ENCODE data around the gene SHISA2.
A peak's percentile ranks its signal among the peaks of the same experiment; 100 is the strongest.
"Not testable (repeated sequence)": the region's sequence is repeated elsewhere in the genome, so short reads cannot be mapped to it uniquely, and the experiment has no call there.

The SHISA2 gene

GRCh38 chr13:26051657-26052311 lies at the start of gene SHISA2:
SHISA2 (minus strand) TSS chr13:26052016; CDS start chr13:26050975, 1,041 bp downstream.
- DNase-seq = peak; percentile 90

GRCh38 chr13:26095846-26096610 lies 44.2 kb upstream of the SHISA2 start:
- no peak for DNase-seq

DNA sequence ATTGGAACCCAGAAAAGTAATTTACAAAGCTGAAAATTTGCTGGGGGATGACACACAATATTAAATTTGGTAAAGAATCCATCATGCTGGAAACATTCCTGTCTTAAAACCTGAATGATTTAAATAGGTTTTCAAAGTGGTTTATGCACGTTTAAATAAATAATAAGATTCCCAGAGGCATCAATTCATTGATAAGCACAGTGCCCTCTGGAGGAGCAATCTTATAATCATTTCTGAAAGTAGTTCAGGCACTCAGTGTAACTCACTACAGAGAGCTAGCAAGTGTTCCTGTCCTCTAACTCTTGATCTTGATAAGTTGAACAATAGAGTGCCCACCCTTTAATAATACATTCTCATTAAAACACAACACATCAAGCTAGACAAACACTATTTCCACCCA lies 43.5 kb upstream of the SHISA2 start:
- peak; percentile 45 for DNase-seq

- DNase-seq = not testable (repeated sequence)
Measured at GRCh38 chr13:26076821-26077220, 25.0 kb upstream of the SHISA2 start.

- DNase-seq = peak; percentile 35
Measured at GRCh38 chr13:26075498-26075897, 23.7 kb upstream of the SHISA2 start.

DNA sequence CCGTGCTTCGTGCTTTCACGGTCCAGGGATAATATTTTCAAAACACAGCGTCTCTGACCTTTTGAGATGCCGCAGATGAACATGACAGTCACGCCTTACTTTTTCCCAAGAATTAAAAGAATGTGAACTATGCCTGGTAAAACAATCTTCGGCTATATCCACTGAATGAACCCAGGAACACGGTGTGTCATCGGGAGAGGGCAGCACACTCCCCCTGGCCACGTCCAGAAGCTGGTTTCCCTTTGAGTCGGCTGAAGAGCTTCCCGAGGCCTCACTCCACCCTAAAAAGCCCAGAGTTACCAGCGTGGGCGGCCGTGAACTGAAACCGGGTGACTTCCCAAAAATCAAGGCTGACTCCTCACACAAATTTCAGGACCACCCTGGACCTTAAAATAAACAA lies 22.9 kb upstream of the SHISA2 start:
- no peak for DNase-seq

DNA sequence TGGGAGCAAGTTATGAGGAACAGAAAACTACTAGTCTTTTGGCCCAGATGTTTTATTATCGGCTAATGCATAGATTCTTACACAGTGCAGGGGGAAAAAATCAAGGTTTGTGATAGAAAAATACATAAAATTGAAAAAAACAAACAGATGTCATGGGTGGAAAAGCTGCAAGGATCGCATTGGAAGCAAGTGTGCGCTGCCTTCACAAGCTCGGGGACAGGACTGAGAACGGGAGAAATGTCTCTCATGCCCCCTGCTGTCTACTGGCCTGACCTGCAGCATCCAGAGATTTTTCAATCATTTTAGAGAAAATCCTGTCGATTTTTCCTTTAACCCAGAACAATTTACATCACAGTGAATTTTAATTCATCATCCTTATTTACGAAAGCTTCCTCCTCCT lies 20.5 kb upstream of the SHISA2 start:
- not testable (repeated sequence) for DNase-seq

- no peak for DNase-seq
Measured at GRCh38 chr13:26071691-26072090, 19.9 kb upstream of the SHISA2 start.

DNA sequence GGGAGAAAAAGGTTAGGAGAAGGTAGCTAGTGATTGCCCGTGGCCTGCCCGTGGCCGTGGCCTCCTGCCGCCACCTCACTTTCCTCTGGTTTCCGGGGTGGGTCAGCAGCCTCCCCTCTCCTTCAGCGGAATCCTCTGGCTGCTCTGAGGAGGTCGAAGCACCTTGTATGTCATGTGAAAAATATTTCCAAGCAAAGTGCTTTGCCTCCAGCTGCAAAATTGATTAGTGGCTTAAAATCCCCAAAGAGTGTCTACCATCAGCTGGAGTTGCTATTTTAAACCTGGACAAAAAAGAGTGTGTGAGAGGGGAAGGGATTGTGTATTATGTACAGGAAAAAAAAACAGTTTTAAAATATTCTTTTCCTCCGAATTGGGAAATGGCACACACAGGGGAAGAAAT lies 17.8 kb upstream of the SHISA2 start:
- DNase-seq = not testable (repeated sequence)

- not testable (repeated sequence) for DNase-seq
Measured at GRCh38 chr13:26068372-26068771, 16.6 kb upstream of the SHISA2 start.

DNA sequence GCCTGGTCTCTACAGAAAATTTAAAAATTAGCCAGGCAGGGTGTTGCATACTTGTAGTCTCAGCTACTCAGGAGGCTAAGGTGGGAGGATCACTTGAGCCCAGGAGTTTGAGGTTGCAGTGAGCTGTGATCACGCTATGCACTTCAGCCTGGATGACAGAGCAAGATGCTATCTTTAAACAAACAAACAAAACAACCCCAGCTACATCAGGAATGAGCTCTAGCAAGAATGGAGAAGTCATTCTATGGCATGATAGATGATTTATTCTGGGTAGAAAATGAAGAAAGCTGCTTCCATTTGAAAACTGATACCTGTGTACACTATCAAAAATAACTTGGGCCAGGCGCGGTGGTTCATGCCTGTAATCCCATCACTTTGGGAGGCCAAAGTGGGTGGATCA lies 15.8 kb upstream of the SHISA2 start:
- DNase-seq = no peak

DNA sequence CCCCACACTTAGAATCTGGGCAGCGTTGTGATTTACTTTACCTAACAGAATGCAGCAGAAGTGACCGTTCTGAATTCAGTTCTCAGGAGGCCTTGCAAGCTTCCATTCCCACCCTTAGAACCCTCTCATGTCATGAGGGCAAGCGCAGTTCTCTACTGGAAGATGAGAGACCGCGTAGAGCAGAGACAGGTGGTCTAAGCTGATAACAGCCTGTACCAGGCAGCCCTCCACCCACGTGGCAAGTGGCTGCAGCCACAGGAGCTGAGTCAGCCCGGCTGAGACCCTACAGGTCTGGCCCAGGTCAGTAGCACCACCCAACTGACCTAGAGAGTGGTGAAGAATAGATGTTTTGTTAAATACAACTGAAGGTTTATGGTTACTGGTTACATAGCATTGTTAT lies 14.7 kb upstream of the SHISA2 start:
- DNase-seq = peak; percentile 23

- peak; percentile 85 for DNase-seq
Measured at GRCh38 chr13:26062853-26063444, 11.1 kb upstream of the SHISA2 start.

DNA sequence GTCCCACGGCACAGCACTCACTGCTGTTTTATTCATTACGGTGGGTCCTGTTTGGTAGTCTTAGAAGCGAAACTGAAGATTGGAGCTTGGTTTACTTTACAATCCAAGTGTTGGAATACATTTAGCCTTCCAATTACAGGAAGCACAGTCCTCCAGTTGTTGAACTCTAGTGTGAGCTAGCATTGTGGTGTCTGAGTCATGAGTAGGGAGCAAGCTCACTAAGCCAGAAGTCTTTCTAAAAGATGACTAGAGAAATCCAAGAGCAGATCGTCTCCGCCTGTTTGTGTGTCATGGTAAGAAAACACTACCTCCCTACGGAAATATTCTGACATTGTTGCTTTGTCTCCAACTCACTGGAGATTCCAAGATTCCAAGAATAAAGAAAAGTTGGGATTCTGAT lies 10.1 kb upstream of the SHISA2 start:
- no peak for DNase-seq

DNA sequence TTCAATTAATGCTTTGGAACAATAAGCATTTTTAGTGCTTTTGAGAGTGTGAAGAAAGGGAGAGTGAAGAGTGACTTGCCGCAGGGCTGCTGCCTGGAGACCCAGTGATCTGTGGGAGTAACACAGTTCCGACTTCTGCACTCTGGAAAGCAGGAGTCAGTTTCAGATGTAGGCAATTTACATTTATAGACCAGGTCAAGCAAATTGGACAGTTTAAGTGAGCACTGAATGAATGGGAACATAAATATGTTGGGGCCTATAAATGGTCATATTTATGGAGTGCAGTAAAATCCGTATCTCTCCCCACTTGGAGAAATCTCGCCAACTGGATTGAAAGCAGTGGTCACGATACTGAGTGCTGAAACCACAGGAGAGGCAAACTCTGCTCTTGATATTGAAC lies 9.4 kb upstream of the SHISA2 start:
- DNase-seq = no peak

DNA sequence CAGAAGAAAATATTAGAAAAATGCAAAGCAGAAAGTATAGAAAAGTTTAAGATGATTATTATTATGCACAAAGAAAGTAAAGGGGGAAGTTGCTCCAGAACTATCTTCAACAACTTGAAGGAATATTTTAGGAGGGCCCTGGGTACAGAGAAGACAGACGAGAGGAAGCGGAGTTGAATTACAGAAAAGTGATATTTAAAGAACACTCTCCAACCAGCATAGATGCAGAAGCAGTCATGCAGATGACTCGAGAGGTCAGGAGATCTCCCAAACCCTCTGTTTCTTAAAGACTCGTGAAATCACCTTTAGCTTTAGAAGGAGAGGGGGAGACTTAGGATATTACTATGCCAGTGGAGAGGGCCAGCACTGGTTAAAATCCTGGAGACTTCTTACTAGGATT lies 8.5 kb upstream of the SHISA2 start:
- no peak for DNase-seq

DNA sequence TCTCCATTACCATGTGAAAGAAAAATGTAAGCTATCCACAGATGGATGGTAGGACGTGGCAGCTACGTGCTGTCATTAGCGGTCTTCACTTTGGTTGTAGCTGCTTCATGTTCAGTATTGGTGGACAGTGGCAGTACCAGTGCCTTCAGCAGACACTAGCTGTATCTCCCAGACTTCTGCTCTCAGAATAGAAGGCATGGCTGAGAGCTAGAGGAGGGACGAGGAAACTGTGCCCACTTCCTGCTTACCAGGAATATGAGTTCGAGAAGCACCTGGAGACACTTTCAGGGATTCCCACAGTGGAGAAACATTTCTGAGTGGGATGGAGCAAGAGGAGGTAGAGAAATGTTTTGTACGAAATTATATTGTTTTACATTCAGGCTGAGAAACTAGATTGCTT lies 6.9 kb upstream of the SHISA2 start:
- DNase-seq = no peak

DNA sequence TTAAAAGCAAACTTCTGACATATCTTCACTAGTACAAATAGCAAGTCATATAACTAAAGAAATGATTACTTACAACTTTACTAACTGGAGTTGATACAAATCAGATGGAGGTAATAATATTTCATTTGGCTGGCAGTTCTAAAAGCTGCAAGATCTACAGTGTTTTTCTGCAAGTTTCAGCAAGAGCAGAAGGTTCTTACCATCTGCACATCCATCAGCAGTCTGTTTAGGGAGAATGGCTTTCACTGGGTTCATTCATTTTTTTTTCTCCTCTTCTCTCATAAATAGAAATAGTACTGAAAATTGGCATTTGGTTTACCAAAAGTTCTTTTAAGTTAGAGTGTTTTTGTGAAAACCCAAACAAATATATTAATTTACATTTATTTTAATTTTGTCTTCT lies 3.1 kb upstream of the SHISA2 start:
- no peak for DNase-seq

DNA sequence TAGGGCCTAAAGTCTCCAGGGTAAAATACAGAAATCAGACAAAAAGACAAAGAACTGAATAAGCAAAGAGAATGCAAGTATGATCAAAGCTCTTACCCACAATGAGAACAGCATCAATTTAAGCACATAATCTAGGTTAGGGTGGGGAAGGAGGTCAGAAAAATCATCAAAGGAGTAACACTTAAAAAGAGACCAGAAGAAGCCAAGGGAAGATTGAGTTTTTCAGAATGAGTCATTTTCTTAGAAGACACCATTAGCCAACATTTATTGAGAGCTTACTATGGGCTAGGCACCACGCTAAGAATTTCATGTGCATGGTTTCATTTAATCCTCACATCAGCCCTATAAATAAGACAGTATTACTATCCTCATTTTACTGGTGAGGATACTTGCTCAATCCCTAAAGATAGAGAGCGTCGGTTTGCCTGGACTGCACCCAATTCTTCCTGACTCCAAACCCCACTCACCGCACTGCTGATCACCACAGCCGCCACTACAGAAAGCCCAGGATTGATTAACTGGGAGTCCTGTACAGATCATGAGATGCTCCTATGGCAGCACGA lies 1.7 kb upstream of the SHISA2 start:
- no peak for DNase-seq

DNA sequence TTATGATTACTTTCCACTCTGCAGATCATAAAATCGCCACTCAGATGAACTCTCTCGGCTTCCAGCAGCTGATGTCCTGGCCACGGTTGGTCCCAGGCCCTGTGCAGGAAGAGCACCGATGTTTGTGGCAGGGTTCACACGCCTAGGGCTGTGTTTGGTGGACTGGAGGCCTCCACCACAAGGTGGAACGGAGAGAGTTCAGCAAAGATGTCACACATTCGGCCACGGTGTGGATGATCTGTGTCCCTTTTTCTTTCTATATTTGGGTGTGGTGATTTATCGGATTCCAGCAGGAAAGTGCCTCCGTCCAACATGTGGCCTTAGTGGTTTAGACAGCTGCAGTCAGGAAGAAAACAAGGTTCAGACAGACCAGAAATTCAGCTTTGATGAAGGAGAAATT lies 521 bp upstream of the SHISA2 start:
- peak; percentile 49 for DNase-seq

GRCh38 chr13:26051231-26051656 lies 572 bp downstream of the SHISA2 start:
- peak; percentile 74 for DNase-seq

GRCh38 chr13:26050568-26051230 lies 1.1 kb downstream of the SHISA2 start:
- peak; percentile 91 for DNase-seq

- DNase-seq = peak; percentile 21
Measured at GRCh38 chr13:26048741-26049140, 3.1 kb downstream of the SHISA2 start.
